Measurements from ENCODE around the gene HOXA4.

GRCh38 chr7:27178366-27178765 lies 47.8 kb upstream of the HOXA4 start:
- TF ChIP-seq CTCF (IDR thresholded peaks at IDR 0.05; ENCODE audit: insufficient read depth, low read length, poor library complexity, severe bottlenecking) (no peak), EZH2phosphoT487 (conservative IDR thresholded peaks at IDR 0.05; ENCODE audit: low read length) (no peak)

Data from SU-DHL-6 (cell line).